H9 (cell line): ENCODE results near the gene GALNT17. TPM values are rescaled to one million over a fixed set of nuclear protein-coding genes. Genes with fewer than 3 reads are reported as not detected.

ENCODE experiments used
- DNase-seq: peaks from one replicate; pipeline ENCODE4 v3.0.0-alpha.2; 2017
- H2AFZ ChIP-seq: one replicate; pipeline ENCODE4 v1.6.1; 2013; ENCODE audit warnings: mild to moderate bottlenecking, low read length, control low read depth, moderate library complexity
- H2AK5ac ChIP-seq: 2 replicates; pipeline ENCODE4 v1.6.1; 2013; ENCODE audit warnings: low read length, control low read depth, mixed read lengths; ENCODE audit not compliant: insufficient read length
- H2BK120ac ChIP-seq: one replicate; pipeline ENCODE4 v1.6.1; 2013; ENCODE audit warnings: low read depth, mild to moderate bottlenecking, low read length, control low read depth, inconsistent platforms; ENCODE audit not compliant: poor library complexity, severe bottlenecking
- H2BK12ac ChIP-seq: 2 replicates; pipeline ENCODE4 v1.6.1; 2013; ENCODE audit warnings: low read length, control low read depth, mixed read lengths, low read depth; ENCODE audit not compliant: insufficient read length
- H2BK15ac ChIP-seq: 2 replicates; pipeline ENCODE4 v1.6.1; 2013; ENCODE audit warnings: low read depth, low read length, control low read depth
- H2BK20ac ChIP-seq: one replicate; pipeline ENCODE4 v1.6.1; 2013; ENCODE audit warnings: low read depth, mild to moderate bottlenecking, low read length, control low read depth, inconsistent platforms; ENCODE audit not compliant: poor library complexity, severe bottlenecking
- H2BK5ac ChIP-seq: 2 replicates; pipeline ENCODE4 v1.6.1; 2013; ENCODE audit warnings: low read length, control low read depth, mixed read lengths; ENCODE audit not compliant: insufficient read length
- H3K14ac ChIP-seq: 2 replicates; pipeline ENCODE4 v1.6.1; 2013; ENCODE audit warnings: low read length, control low read depth; ENCODE audit not compliant: insufficient read depth
- H3K18ac ChIP-seq: 2 replicates; pipeline ENCODE4 v1.6.1; 2013; ENCODE audit warnings: low read depth, mild to moderate bottlenecking, mixed read lengths, low read length, control low read depth; ENCODE audit not compliant: insufficient read length
- H3K23ac ChIP-seq: 2 replicates; pipeline ENCODE4 v1.6.1; 2013; ENCODE audit warnings: low read length, control low read depth, mixed read lengths, low read depth; ENCODE audit not compliant: insufficient read length
- H3K23me2 ChIP-seq: 2 replicates; pipeline ENCODE4 v1.6.1; 2013; ENCODE audit warnings: low read depth, mild to moderate bottlenecking, mixed read lengths, low read length, control low read depth; ENCODE audit not compliant: insufficient read length, poor library complexity, severe bottlenecking
- H3K27ac ChIP-seq: 2 replicates; pipeline ENCODE4 v1.5.1; 2013; ENCODE audit warnings: low read length, control low read depth, mixed read lengths, low read depth; ENCODE audit not compliant: insufficient read length
- H3K27me3 ChIP-seq: 2 replicates; pipeline ENCODE4 v1.6.1; 2013; ENCODE audit warnings: low read length, control low read depth, inconsistent platforms; ENCODE audit not compliant: insufficient read depth
- H3K4ac ChIP-seq: 2 replicates; pipeline ENCODE4 v1.6.1; 2013; ENCODE audit warnings: low read depth, mild to moderate bottlenecking, control low read depth, inconsistent platforms, low read length, moderate library complexity
- H3K4me1 ChIP-seq: 2 replicates; pipeline ENCODE4 v1.6.1; 2013; ENCODE audit warnings: low read length, control low read depth, inconsistent platforms; ENCODE audit not compliant: insufficient read depth
- H3K4me2 ChIP-seq: 2 replicates; pipeline ENCODE4 v1.6.1; 2013; ENCODE audit warnings: low read length, control low read depth, mixed read lengths; ENCODE audit not compliant: insufficient read length, insufficient read depth
- H3K56ac ChIP-seq: 2 replicates; pipeline ENCODE4 v1.6.1; 2013; ENCODE audit warnings: low read depth, mild to moderate bottlenecking, mixed read lengths, low read length, control low read depth; ENCODE audit not compliant: insufficient read length
- H3K79me1 ChIP-seq: 2 replicates; pipeline ENCODE4 v1.6.1; 2013; ENCODE audit warnings: low read depth, mild to moderate bottlenecking, moderate library complexity, low read length, control low read depth, inconsistent platforms; ENCODE audit not compliant: insufficient read depth, poor library complexity, severe bottlenecking
- H3K79me2 ChIP-seq: 2 replicates; pipeline ENCODE4 v1.6.1; 2013; ENCODE audit warnings: low read length, control low read depth, inconsistent platforms; ENCODE audit not compliant: insufficient read depth
- H3K9ac ChIP-seq: 2 replicates; pipeline ENCODE4 v1.6.1; 2013; ENCODE audit warnings: low read length, control low read depth, mixed read lengths; ENCODE audit not compliant: insufficient read length; ENCODE audit errors: extremely low read depth
- H3K9me3 ChIP-seq: one replicate; pipeline ENCODE4 v1.6.1; 2013; ENCODE audit warnings: low read depth, low read length, inconsistent platforms; ENCODE audit not compliant: control insufficient read depth
- H3T11ph ChIP-seq: one replicate; pipeline ENCODE4 v1.6.1; 2013; ENCODE audit warnings: mild to moderate bottlenecking, low read length, control low read depth, inconsistent platforms
- H4K20me1 ChIP-seq: one replicate; pipeline ENCODE4 v1.6.1; 2013; ENCODE audit not compliant: control insufficient read depth, insufficient read length, insufficient read depth
- H4K5ac ChIP-seq: 2 replicates; pipeline ENCODE4 v1.6.1; 2013; ENCODE audit warnings: low read depth, mild to moderate bottlenecking, mixed read lengths, low read length, control low read depth; ENCODE audit not compliant: insufficient read length
- H4K8ac ChIP-seq: replicated peaks from 2 replicates; pipeline ENCODE4 v1.6.1; 2013; ENCODE audit warnings: low read length, control low read depth, mixed read lengths, low read depth; ENCODE audit not compliant: insufficient read length
- H4K91ac ChIP-seq: 2 replicates; pipeline ENCODE4 v1.6.1; 2013; ENCODE audit warnings: low read depth, mild to moderate bottlenecking, moderate library complexity, mixed read lengths, low read length, control low read depth; ENCODE audit not compliant: insufficient read length
- H3K27ac Mint-ChIP-seq, 3 experiments: 2 replicates in 2 of 3; 3 replicates in 1 of 3; pipeline ENCODE4 v1.8.0; 2020 to 2021; ENCODE audit warnings: mixed read lengths in 3 of 3, mild to moderate bottlenecking in 1 of 3, moderate library complexity in 1 of 3
- H3K27me3 Mint-ChIP-seq: 2 replicates; pipeline ENCODE4 v1.8.0; 2021; ENCODE audit warnings: low read depth, mild to moderate bottlenecking, moderate library complexity, mixed read lengths
- H3K36me3 Mint-ChIP-seq, 3 experiments: 2 replicates in 2 of 3; 3 replicates in 1 of 3; pipeline ENCODE4 v1.8.0; 2020 to 2021; ENCODE audit warnings: low read depth in 3 of 3, mixed read lengths in 3 of 3; ENCODE audit not compliant: insufficient read depth in 1 of 3
- H3K4me1 Mint-ChIP-seq, 2 experiments: 2 replicates each; pipeline ENCODE4 v1.8.0; 2020; ENCODE audit warnings: mixed read lengths in 2 of 2
- H3K4me3 Mint-ChIP-seq, 2 experiments: 2 replicates in 1 of 2; 3 replicates in 1 of 2; pipeline ENCODE4 v1.8.0; 2020 to 2021; ENCODE audit warnings: mild to moderate bottlenecking in 2 of 2, mixed read lengths in 2 of 2, moderate library complexity in 1 of 2
- H3K9me3 Mint-ChIP-seq, 2 experiments: 2 replicates in 1 of 2; 3 replicates in 1 of 2; pipeline ENCODE4 v1.8.0; 2020; ENCODE audit warnings: mild to moderate bottlenecking in 2 of 2, mixed read lengths in 2 of 2, moderate library complexity in 1 of 2
- CTCF ChIP-seq: fragments of 200-600 bp; sonication (generic); conservative IDR thresholded peaks from 3 replicates; pipeline ENCODE4 v1.8.0; 2021; ENCODE audit warnings: antibody characterized with exemption, mild to moderate bottlenecking
- WGBS: extraction: QIAGEN DNeasy Blood & Tissue Kit; methylation state at CpG from one replicate; pipeline ENCODE4 v1.1.7; 2013; ENCODE audit warnings: missing lambda C conversion rate, low lambda C conversion rate, mixed read lengths; ENCODE audit not compliant: insufficient read length; ENCODE audit errors: extremely low coverage; 5-methylcytosine and 5-hydroxymethylcytosine counted together
- total RNA-seq: library from RNA; stranded (reverse); gene quantifications from 2 replicates; pipeline ENCODE4 v1.2.1, GENCODE V29; 2021

GALNT17 gene
- total RNA-seq, 1 experiment from 2014 or later, result 43.2 TPM

DNA sequence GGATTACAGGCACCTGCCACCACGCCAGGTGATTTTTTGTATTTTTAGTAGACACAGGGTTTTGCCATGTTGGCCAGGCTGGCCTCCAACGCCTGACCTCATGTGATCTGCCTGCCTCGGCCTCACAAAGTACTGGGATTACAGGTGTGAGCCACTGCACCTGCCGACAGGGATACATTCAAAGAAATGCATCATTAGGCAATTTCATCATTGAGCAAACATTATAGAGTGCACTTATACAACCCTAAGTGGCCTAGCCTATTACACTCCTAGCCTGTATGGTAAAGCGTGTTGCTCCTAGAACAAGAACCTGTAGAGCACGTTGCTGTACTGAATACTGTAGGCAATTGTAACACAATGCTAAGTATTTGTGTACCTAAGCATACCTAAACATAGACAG lies 350.3 kb downstream of the GALNT17 start:
- Histone ChIP-seq H3K9ac (no peak overlapping the region), H3K27ac (no peak overlapping the region), H4K20me1 (no peaks in the 10 kb centered on the region), H3K79me2 (0 out of 2 replicates have a peak, but pooled peaks cover under 1% of the 10 kb centered on the region), H3K27me3 (no peaks in the 10 kb centered on the region), H2BK5ac (no peak overlapping the region), H3K56ac (no peak overlapping the region), H4K91ac (no peak overlapping the region), H3T11ph (no peak overlapping the region), H3K14ac (no peak overlapping the region), H3K79me1 (peaks cover 3% of the 10 kb centered on the region), H2AK5ac (no peak overlapping the region), H2BK20ac (no peak overlapping the region), H4K8ac (no peak overlapping the region), H4K5ac (no peak overlapping the region), H3K4me2 (no peak overlapping the region), H3K18ac (no peak overlapping the region), H3K4me1 (no peaks in the 10 kb centered on the region; the same call in 1 of the 2 replicates), H2BK120ac (no peak overlapping the region), H3K4ac (no peak overlapping the region), H2AFZ (no peak overlapping the region), H3K23ac (no peak overlapping the region), H2BK12ac (no peak overlapping the region), H3K9me3 (no peaks in the 10 kb centered on the region), H2BK15ac (no peak overlapping the region), H3K23me2 (no peaks in the 10 kb centered on the region)
- peaks cover 5 to 20% (median 11%) of the 10 kb centered on the region in 3 experiments; a peak in 5 of 7 replicates for H3K36me3 Mint-ChIP-seq
- no peaks in the 10 kb centered on the region for H3K9me3 Mint-ChIP-seq
- H3K4me1 Mint-ChIP-seq, result peaks cover 33% of the 10 kb centered on the region in 2 experiments
- no peak overlapping the region for H3K4me3 Mint-ChIP-seq
- no peak for DNase-seq
- no CpG with 5 or more reads among the region's 6 CpGs for WGBS
- peak overlapping the region in 1 of 3 experiments; percentile 68; a peak in 1 of 7 replicates for H3K27ac Mint-ChIP-seq
- no peak for TF ChIP-seq CTCF
- H3K27me3 Mint-ChIP-seq, result no peaks in the 10 kb centered on the region
